ENCODE results near the gene MRPL36. TPM values are rescaled to one million over a fixed set of nuclear protein-coding genes. Genes with fewer than 3 reads are reported as not detected.

MRPL36 gene
- total and polyA plus RNA-seq, 2 donors (not counting 3 experiments of a cell fraction or from before 2014, with no cell fraction given): 70.3 to 72.7 TPM

DNA sequence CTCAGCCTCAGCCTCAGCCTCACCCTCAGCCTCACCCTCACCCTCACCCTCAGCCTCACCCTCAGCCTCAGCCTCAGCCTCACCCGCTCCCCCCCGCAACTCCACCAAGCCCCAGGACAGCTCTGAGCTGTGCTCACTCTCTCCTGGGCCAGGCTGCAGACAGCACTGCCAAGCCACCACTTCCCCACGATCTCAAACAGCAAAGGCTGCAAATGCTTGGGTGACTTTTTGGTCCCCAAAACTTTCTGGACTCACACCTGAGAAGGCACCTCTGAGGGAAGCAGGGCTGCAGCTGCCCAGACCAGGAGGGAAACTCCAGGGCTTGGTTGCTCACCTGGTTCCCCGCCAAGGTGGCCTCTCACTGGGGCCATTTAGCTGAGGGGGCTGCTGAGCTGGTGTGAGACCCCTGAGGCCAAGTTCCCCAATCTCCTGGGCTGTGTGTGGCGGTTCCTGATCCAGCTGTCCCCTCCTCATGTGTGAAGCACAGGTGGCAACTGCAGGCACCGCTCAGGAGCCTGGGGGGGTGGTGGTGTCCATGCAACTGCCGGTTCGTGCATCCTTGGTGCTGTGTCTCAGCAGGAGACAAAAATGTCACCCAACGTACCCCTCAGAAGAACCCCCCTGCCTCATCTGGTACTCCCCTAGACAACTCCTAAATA lies 17.8 kb downstream of the MRPL36 start:
- no peaks in the 10 kb centered on the region for H4K20me1 ChIP-seq (replicated peaks; ENCODE audit: control insufficient read depth, extremely low read depth, insufficient read depth, low read length)
- BruUV-seq (replicated peaks): no TSS peak
- no peaks in the 10 kb centered on the region for H3K9me1 ChIP-seq (replicated peaks; ENCODE audit: control insufficient read depth, extremely low read depth, insufficient read depth, low read length)
- no peaks in the 10 kb centered on the region for H3K79me2 ChIP-seq (ENCODE audit: control insufficient read depth, insufficient read depth, low read length)
- no peaks in the 10 kb centered on the region for H3K36me3 ChIP-seq (ENCODE audit: control insufficient read depth in 2 of 2, extremely low read depth in 1 of 2, insufficient read depth in 2 of 2, low read length in 2 of 2)
- dilution Hi-C loops (cut with MboI; ENCODE audit: extremely low pct_ligation_motif_present, low sequenced_read_pairs) (no loop called here), intact Hi-C loops (cut with micrococcal nuclease) (no loop called here)
- H3K4me2 ChIP-seq (ENCODE audit: insufficient read depth, low read length): no peak overlapping the region
- H2AFZ ChIP-seq (ENCODE audit: low read depth, low read length): no peak overlapping the region
- FAIRE-seq (no peak), DNase-seq (ENCODE audit: low read depth, low spot score) (no peak)
- H3K27me3 ChIP-seq (ENCODE audit: control insufficient read depth in 2 of 2, insufficient read depth in 2 of 2, low read length in 2 of 2): no peaks in the 10 kb centered on the region
- POLR2A ChIA-PET: no interaction called here
- H3K4me3 ChIP-seq (replicated peaks in 1 of 3; ENCODE audit: insufficient read depth in 1 of 3, low read depth in 1 of 3, low read length in 3 of 3): no peak overlapping the region
- CTCF ChIA-PET: no interaction called here
- no peak overlapping the region for H3K27ac ChIP-seq (ENCODE audit: insufficient read depth, low read depth, low read length)
- no peak overlapping the region for H3K9ac ChIP-seq (replicated peaks; ENCODE audit: extremely low read depth, insufficient read depth, low read length)
- TF ChIP-seq POLR2A (IDR thresholded peaks at IDR 0.05; ENCODE audit: low read depth, low read length): no peak
- no peak for TF ChIP-seq FOS (IDR thresholded peaks at IDR 0.05; ENCODE audit: borderline replicate concordance, insufficient read depth, low read length)
- TF ChIP-seq, protein P1, sequence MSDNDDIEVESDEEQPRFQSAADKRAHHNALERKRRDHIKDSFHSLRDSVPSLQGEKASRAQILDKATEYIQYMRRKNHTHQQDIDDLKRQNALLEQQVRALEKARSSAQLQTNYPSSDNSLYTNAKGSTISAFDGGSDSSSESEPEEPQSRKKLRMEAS (IDR thresholded peaks at IDR 0.05; ENCODE audit: insufficient read depth, insufficient read length): no peak
- TF ChIP-seq MYC (IDR thresholded peaks at IDR 0.05; ENCODE audit: low read depth, low read length): no peak
- no peak for TF ChIP-seq POLR2AphosphoS5 (IDR thresholded peaks at IDR 0.05; ENCODE audit: insufficient read depth, low read depth, low read length)
- TF ChIP-seq JUN (IDR thresholded peaks at IDR 0.05; ENCODE audit: borderline replicate concordance, insufficient read depth, insufficient read length, low read depth): no peak
- no peak for TF ChIP-seq CTCF (IDR thresholded peaks at IDR 0.05; ENCODE audit: extremely low read depth in 1 of 2, insufficient read depth in 1 of 2, low read depth in 1 of 2, low read length in 2 of 2)
- TF ChIP-seq GATA2 (IDR thresholded peaks at IDR 0.05; ENCODE audit: insufficient read depth, insufficient read length, low read depth, low read length): no peak
- TF ChIP-seq EZH2 (IDR thresholded peaks at IDR 0.05; ENCODE audit: borderline replicate concordance, low read depth, low read length, severe bottlenecking): no peak
- no peaks in the 10 kb centered on the region for H3K9me3 ChIP-seq (replicated peaks; ENCODE audit: control insufficient read depth, insufficient read depth, low read length)
- H3K4me1 ChIP-seq (ENCODE audit: control insufficient read depth, extremely low read depth, insufficient read depth, low read length): no peaks in the 10 kb centered on the region

All from endothelial cell of umbilical vein (primary cell).